SK-N-SH (cell line): ENCODE data around the gene RPL10. TPM values are rescaled to one million over a fixed set of nuclear protein-coding genes. Genes with fewer than 3 reads are reported as not detected.

Source experiments
- CTCF ChIA-PET: fragments of 300-600, 350-600 bp; formaldehyde crosslinking; extraction: SDS; loops from one replicate; lab custom pipeline; 2021; lab: Yijun Ruan, JAX
- POLR2A ChIA-PET: fragments of 350-600 bp; sonication (Branson Sonifier 250); formaldehyde crosslinking; extraction: SDS; loops from one replicate; lab custom pipeline; 2020; ENCODE audit warnings: antibody characterized with exemption, inconsistent platforms; lab: Yijun Ruan, JAX
- DNase-seq: peaks from one replicate; pipeline ENCODE4 v3.0.0; 2012
- H2AFZ ChIP-seq: fragments of 200-600 bp; sonication (generic); 2 replicates; pipeline ENCODE4 v1.8.1; 2016; ENCODE audit warnings: antibody characterized with exemption, mild to moderate bottlenecking, low read depth
- H3F3A ChIP-seq: fragments of 200-600 bp; sonication (generic); replicated peaks from 2 replicates; pipeline ENCODE3; 2016; ENCODE audit warnings: antibody characterized with exemption, mild to moderate bottlenecking; ENCODE audit not compliant: insufficient read depth
- H3K27ac ChIP-seq, 2 experiments: fragments of 200-500 bp in 1 of 2; fragments of 200-600 bp in 1 of 2; sonication (Bioruptor generic) in 1 of 2; sonication (generic), shearing (Covaris generic) in 1 of 2; 2 replicates each; pipeline versions ENCODE4 v1.5.1 to v1.6.1; 2014 to 2016; ENCODE audit warnings: low read depth in 2 of 2, inconsistent platforms in 1 of 2, low read length in 1 of 2, mild to moderate bottlenecking in 1 of 2, mixed read lengths in 1 of 2
- H3K27me3 ChIP-seq: fragments of 200-600 bp; sonication (generic), shearing (Covaris generic); 2 replicates; pipeline ENCODE4 v1.6.1; 2016; ENCODE audit warnings: mixed run types; ENCODE audit not compliant: insufficient read depth
- H3K36me3 ChIP-seq, 2 experiments: fragments of 200-500 bp in 1 of 2; fragments of 200-600 bp in 1 of 2; sonication (Bioruptor generic) in 1 of 2; sonication (generic) in 1 of 2; replicated peaks in 1 of 2; 2 replicates each; pipeline versions ENCODE3 to v1.5.1; 2014 to 2016; ENCODE audit warnings: low read length in 1 of 2, mild to moderate bottlenecking in 1 of 2; ENCODE audit not compliant: insufficient read depth in 2 of 2, control insufficient read depth in 1 of 2
- H3K4me1 ChIP-seq, 2 experiments: fragments of 200-500 bp in 1 of 2; fragments of 200-600 bp in 1 of 2; sonication (Bioruptor generic) in 1 of 2; sonication (generic), shearing (Covaris generic) in 1 of 2; 2 replicates each; pipeline versions ENCODE4 v1.5.1 to v1.6.1; 2014 to 2016; ENCODE audit warnings: low read depth in 1 of 2, low read length in 1 of 2, mixed run types in 1 of 2; ENCODE audit not compliant: insufficient read depth in 2 of 2, control insufficient read depth in 1 of 2
- H3K4me2 ChIP-seq: fragments of 200-600 bp; sonication (generic), shearing (Covaris generic); 2 replicates; pipeline ENCODE4 v1.6.1; 2017; ENCODE audit warnings: mixed run types
- H3K4me3 ChIP-seq, 2 experiments: fragments of 200-500 bp in 1 of 2; fragments of 200-600 bp in 1 of 2; sonication (Bioruptor generic) in 1 of 2; sonication (generic), shearing (Covaris generic) in 1 of 2; 2 replicates each; pipeline versions ENCODE4 v1.5.1 to v1.8.1; 2014 to 2016; ENCODE audit warnings: low read depth in 2 of 2, inconsistent platforms in 1 of 2, low read length in 1 of 2, mild to moderate bottlenecking in 1 of 2, mixed read lengths in 1 of 2, moderate library complexity in 1 of 2
- H3K79me2 ChIP-seq: fragments of 200-600 bp; sonication (generic); 2 replicates; pipeline ENCODE4 v1.8.1; 2017; ENCODE audit warnings: mild to moderate bottlenecking; ENCODE audit not compliant: insufficient read depth
- H3K9ac ChIP-seq: fragments of 200-600 bp; sonication (generic); 2 replicates; pipeline ENCODE4 v1.6.1; 2017; ENCODE audit warnings: mixed run types
- H3K9me2 ChIP-seq: fragments of 200-600 bp; sonication (generic); 2 replicates; pipeline ENCODE4 v1.6.1; 2017; ENCODE audit warnings: mixed run types
- H3K9me3 ChIP-seq: fragments of 200-600 bp; sonication (generic); 2 replicates; pipeline ENCODE4 v1.6.1; 2017; ENCODE audit warnings: mixed run types, mild to moderate bottlenecking, moderate library complexity
- H4K20me1 ChIP-seq: fragments of 200-600 bp; sonication (generic); 2 replicates; pipeline ENCODE4 v1.6.1; 2017; ENCODE audit warnings: mild to moderate bottlenecking, mixed run types; ENCODE audit not compliant: insufficient read depth
- CHD2 ChIP-seq: fragments of 150-350 bp; IDR thresholded peaks from 2 replicates; pipeline ENCODE4 v1.6.1; 2018; ENCODE audit warnings: low read length; ENCODE audit not compliant: partially characterized antibody
- ELF1 ChIP-seq: IDR thresholded peaks from 2 replicates; pipeline ENCODE4 v1.4.0; 2012
- EP300 ChIP-seq, 2 experiments: IDR thresholded peaks; 2 replicates each; pipeline versions ENCODE4 v1.4.0 to v1.6.1; 2012; ENCODE audit warnings: borderline replicate concordance in 1 of 2, low read depth in 1 of 2, low read length in 1 of 2
- EZH2phosphoT487 ChIP-seq: fragments of 200-600 bp; sonication (generic); IDR thresholded peaks from 2 replicates; pipeline ENCODE4 v1.6.1; 2017; ENCODE audit warnings: low read depth, mixed run types, mild to moderate bottlenecking, antibody characterized with exemption, moderate library complexity, borderline replicate concordance
- FOSL2 ChIP-seq: IDR thresholded peaks from 2 replicates; pipeline ENCODE4 v1.4.0; 2012; ENCODE audit warnings: low read depth, mild to moderate bottlenecking, moderate library complexity, borderline replicate concordance
- FOXJ3 ChIP-seq: sonication (generic); formaldehyde crosslinking; IDR thresholded peaks from 2 replicates; pipeline ENCODE4 v1.5.1; 2020; ENCODE audit warnings: mild to moderate bottlenecking, missing genetic modification reagents
- FOXM1 ChIP-seq: IDR thresholded peaks from 2 replicates; pipeline ENCODE4 v1.4.0; 2012; ENCODE audit warnings: low read depth, mild to moderate bottlenecking
- GABPA ChIP-seq: IDR thresholded peaks from 2 replicates; pipeline ENCODE4 v1.4.0; 2012; ENCODE audit warnings: low read depth, mild to moderate bottlenecking
- GATA2 ChIP-seq: sonication (generic); formaldehyde crosslinking; IDR thresholded peaks from 2 replicates; pipeline ENCODE4 v1.5.0; 2020; ENCODE audit warnings: mild to moderate bottlenecking, missing genetic modification reagents
- MXI1 ChIP-seq: IDR thresholded peaks from 2 replicates; pipeline ENCODE4 v1.6.1; 2012; ENCODE audit warnings: mild to moderate bottlenecking, low read depth, low read length, improper control_type of control experiment
- NRF1 ChIP-seq: IDR thresholded peaks from 2 replicates; pipeline ENCODE4 v1.6.1; 2012; ENCODE audit warnings: low read depth, mild to moderate bottlenecking, low read length
- POLR2AphosphoS5 ChIP-seq: IDR thresholded peaks from 2 replicates; pipeline ENCODE4 v1.6.1; 2012; ENCODE audit warnings: low read depth, low read length
- RAD21 ChIP-seq: IDR thresholded peaks from 2 replicates; pipeline ENCODE4 v1.6.1; 2012; ENCODE audit warnings: mild to moderate bottlenecking, low read length
- RFX5 ChIP-seq: IDR thresholded peaks from 2 replicates; pipeline ENCODE4 v1.6.1; 2012; ENCODE audit warnings: mild to moderate bottlenecking, improper control_type of control experiment, low read length
- RXRA ChIP-seq: IDR thresholded peaks from 2 replicates; pipeline ENCODE4 v1.4.0; 2012; ENCODE audit warnings: low read depth, mild to moderate bottlenecking, borderline replicate concordance
- SIN3A ChIP-seq: IDR thresholded peaks from 2 replicates; pipeline ENCODE4 v1.6.1; 2012; ENCODE audit warnings: low read depth, mild to moderate bottlenecking, low read length, moderate library complexity, borderline replicate concordance
- SMC3 ChIP-seq: IDR thresholded peaks from 2 replicates; pipeline ENCODE4 v1.6.1; 2012; ENCODE audit warnings: low read depth, low read length, improper control_type of control experiment
- TAF1 ChIP-seq: IDR thresholded peaks from 2 replicates; pipeline ENCODE4 v1.6.1; 2012; ENCODE audit warnings: low read depth, mild to moderate bottlenecking, low read length, moderate library complexity, borderline replicate concordance
- TEAD4 ChIP-seq: IDR thresholded peaks from 2 replicates; pipeline ENCODE4 v1.4.0; 2012; ENCODE audit warnings: mild to moderate bottlenecking, borderline replicate concordance; ENCODE audit not compliant: insufficient read depth
- USF1 ChIP-seq: IDR thresholded peaks from 2 replicates; pipeline ENCODE4 v1.4.0; 2012; ENCODE audit warnings: low read depth, borderline replicate concordance
- WGBS: methylation state at CpG from one replicate; pipeline ENCODE4 v1.1.6; 2017; ENCODE audit warnings: low lambda C conversion rate; 5-methylcytosine and 5-hydroxymethylcytosine counted together
- polyA plus RNA-seq, 3 experiments: library from polyadenylated mRNA; depleted of rRNA; stranded (reverse); fragments of >200 nt; gene quantifications; 2 replicates each; pipeline ENCODE4 v1.2.3, GENCODE V29; 2012
- TF ChIP-seq, protein P1 (sequence below): fragments of 150-350 bp; IDR thresholded peaks from 2 replicates; pipeline ENCODE4 v1.6.1; 2016; ENCODE audit warnings: mild to moderate bottlenecking, low read depth, low read length
- TF ChIP-seq, protein P2 (sequence below): fragments of 200-600 bp; sonication (generic); IDR thresholded peaks from 2 replicates; pipeline ENCODE4 v1.6.1; 2017; ENCODE audit warnings: antibody characterized with exemption, mild to moderate bottlenecking, moderate library complexity

Gene RPL10
- polyA plus RNA-seq, 1 of the 3 experiments (the other 2 are of a cell fraction), result 4,562 TPM

- TF ChIP-seq MXI1 (no peak; the same call in 1 of the 2 replicates), EP300 (IDR thresholded peaks at IDR 0.05; ENCODE audit: borderline replicate concordance in 1 of 2, low read depth in 1 of 2, low read length in 1 of 2) (no peak), GABPA (no peak), RXRA (no peak), RAD21 (no peak), TEAD4 (no peak), USF1 (no peak), ELF1 (no peak), SIN3A (peak; percentile 74), GATA2 (CRISPR knock-in tag) (no peak), FOXM1 (no peak), SMC3 (no peak)
Measured at GRCh38 chrX:154371017-154371788, 27.0 kb upstream of the RPL10 start (continued).

GRCh38 chrX:154371789-154372300 lies 26.3 kb upstream of the RPL10 start:
- no peak overlapping the region; a peak in 1 of 4 replicates for H3K27ac ChIP-seq
- POLR2A ChIA-PET, result no interaction called here

More at GRCh38 chrX:154371789-154372300, 26.3 kb upstream of the RPL10 start:
- Histone ChIP-seq H3K9ac (peak overlapping the region; percentile 21; the same call in 1 of the 2 replicates), H3K79me2 (peaks cover 69% of the 10 kb centered on the region), H3F3A (peaks cover 14% of the 10 kb centered on the region), H3K36me3 (peaks cover 4 to 8% of the 10 kb centered on the region in 2 experiments), H4K20me1 (peaks cover 19% of the 10 kb centered on the region), H3K9me2 (no peaks in the 10 kb centered on the region), H3K9me3 (no peaks in the 10 kb centered on the region), H3K4me2 (peak overlapping the region; percentile 57), H3K27me3 (no peaks in the 10 kb centered on the region), H3K4me1 (peaks cover 13 to 16% of the 10 kb centered on the region in 2 experiments; a peak in 2 of 4 replicates), H2AFZ (no peak overlapping the region), H3K4me3 (peak overlapping the region in 1 of 2 experiments; percentile 32; a peak in 2 of 4 replicates)
- WGBS, result 71% methylated on average over 30 of the region's 43 CpGs
- CTCF ChIA-PET, result no interaction called here
- TF ChIP-seq, protein P1, sequence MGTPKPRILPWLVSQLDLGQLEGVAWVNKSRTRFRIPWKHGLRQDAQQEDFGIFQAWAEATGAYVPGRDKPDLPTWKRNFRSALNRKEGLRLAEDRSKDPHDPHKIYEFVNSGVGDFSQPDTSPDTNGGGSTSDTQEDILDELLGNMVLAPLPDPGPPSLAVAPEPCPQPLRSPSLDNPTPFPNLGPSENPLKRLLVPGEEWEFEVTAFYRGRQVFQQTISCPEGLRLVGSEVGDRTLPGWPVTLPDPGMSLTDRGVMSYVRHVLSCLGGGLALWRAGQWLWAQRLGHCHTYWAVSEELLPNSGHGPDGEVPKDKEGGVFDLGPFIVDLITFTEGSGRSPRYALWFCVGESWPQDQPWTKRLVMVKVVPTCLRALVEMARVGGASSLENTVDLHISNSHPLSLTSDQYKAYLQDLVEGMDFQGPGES, result no peak
- TF ChIP-seq GATA2 (CRISPR knock-in tag) (no peak), FOSL2 (no peak), POLR2AphosphoS5 (no peak), RXRA (no peak), TEAD4 (no peak), FOXJ3 (no peak), SMC3 (no peak), NRF1 (no peak), TAF1 (no peak), EZH2phosphoT487 (no peak), RFX5 (no peak), CHD2 (no peak)
- TF ChIP-seq, protein P2, sequence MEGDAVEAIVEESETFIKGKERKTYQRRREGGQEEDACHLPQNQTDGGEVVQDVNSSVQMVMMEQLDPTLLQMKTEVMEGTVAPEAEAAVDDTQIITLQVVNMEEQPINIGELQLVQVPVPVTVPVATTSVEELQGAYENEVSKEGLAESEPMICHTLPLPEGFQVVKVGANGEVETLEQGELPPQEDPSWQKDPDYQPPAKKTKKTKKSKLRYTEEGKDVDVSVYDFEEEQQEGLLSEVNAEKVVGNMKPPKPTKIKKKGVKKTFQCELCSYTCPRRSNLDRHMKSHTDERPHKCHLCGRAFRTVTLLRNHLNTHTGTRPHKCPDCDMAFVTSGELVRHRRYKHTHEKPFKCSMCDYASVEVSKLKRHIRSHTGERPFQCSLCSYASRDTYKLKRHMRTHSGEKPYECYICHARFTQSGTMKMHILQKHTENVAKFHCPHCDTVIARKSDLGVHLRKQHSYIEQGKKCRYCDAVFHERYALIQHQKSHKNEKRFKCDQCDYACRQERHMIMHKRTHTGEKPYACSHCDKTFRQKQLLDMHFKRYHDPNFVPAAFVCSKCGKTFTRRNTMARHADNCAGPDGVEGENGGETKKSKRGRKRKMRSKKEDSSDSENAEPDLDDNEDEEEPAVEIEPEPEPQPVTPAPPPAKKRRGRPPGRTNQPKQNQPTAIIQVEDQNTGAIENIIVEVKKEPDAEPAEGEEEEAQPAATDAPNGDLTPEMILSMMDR, result no peak
- no peak for DNase-seq
